Islet precursor cell (in vitro differentiated cells): ENCODE results near the gene GZMM.

Experiments used
- DNase-seq: peaks from one replicate; pipeline ENCODE4 v3.0.0-alpha.2; 2018

The GZMM gene

GRCh38 chr19:567296-567900, 23.5 kb downstream of the GZMM start:
- no peak for DNase-seq

- DNase-seq = no peak
Observed at GRCh38 chr19:570251-570686, 26.4 kb downstream of the GZMM start.

GRCh38 chr19:570937-571565, 27.2 kb downstream of the GZMM start:
- peak; percentile 78 for DNase-seq

GRCh38 chr19:571566-571974, 27.7 kb downstream of the GZMM start:
- no peak for DNase-seq

- DNase-seq = peak; percentile 99
Observed at GRCh38 chr19:572140-572742, 28.4 kb downstream of the GZMM start, which contains the start of gene BSG. TSS of gene BSG (plus strand) at chr19:572596. CDS start at chr19:572635, 39 bp downstream.

GRCh38 chr19:572743-573518, 29.1 kb downstream of the GZMM start:
- DNase-seq = peak; percentile 60

GRCh38 chr19:573519-573825, 29.6 kb downstream of the GZMM start:
- no peak for DNase-seq

GRCh38 chr19:574658-575526, 31.0 kb downstream of the GZMM start:
- DNase-seq = peak; percentile 67

GRCh38 chr19:575527-576506, 32.0 kb downstream of the GZMM start:
- peak; percentile 62 for DNase-seq

GRCh38 chr19:576768-577438, 33.0 kb downstream of the GZMM start:
- DNase-seq = no peak

- no peak for DNase-seq
Observed at GRCh38 chr19:577439-578392, 33.9 kb downstream of the GZMM start.

- DNase-seq = no peak
Observed at GRCh38 chr19:579111-579841, 35.4 kb downstream of the GZMM start.

GRCh38 chr19:579842-580155, 35.9 kb downstream of the GZMM start:
- DNase-seq = no peak

GRCh38 chr19:580274-580835, 36.5 kb downstream of the GZMM start:
- no peak for DNase-seq

- no peak for DNase-seq
Observed at GRCh38 chr19:581399-582111, 37.7 kb downstream of the GZMM start.

GRCh38 chr19:582497-583197, 38.8 kb downstream of the GZMM start:
- peak; percentile 56 for DNase-seq

- no peak for DNase-seq
Observed at GRCh38 chr19:583198-583967, 39.5 kb downstream of the GZMM start.
